GM19193 (cell line): Measurements from ENCODE around the gene MRPL9.

ENCODE experiments used
- POLR2A ChIP-seq: IDR thresholded peaks from 4 replicates; pipeline ENCODE4 v1.6.1; 2011; ENCODE audit not compliant: insufficient read depth, insufficient read length; ENCODE audit errors: extremely low read depth

Gene MRPL9

GRCh38 chr1:151799179-151800022 lies 36.1 kb upstream of the MRPL9 start:
- TF ChIP-seq POLR2A, result no peak

GRCh38 chr1:151798571-151798970 lies 35.3 kb upstream of the MRPL9 start:
- no peak for TF ChIP-seq POLR2A

- no peak for TF ChIP-seq POLR2A
These were observed 27.8 kb upstream of the MRPL9 start for GRCh38 chr1:151790940-151791651.

GRCh38 chr1:151790071-151790939 lies 27.0 kb upstream of the MRPL9 start, which contains the start of gene TDRKH:
TSS of gene TDRKH (minus strand) at chr1:151790500. CDS start at chr1:151783022, 7,478 bp downstream.
- TF ChIP-seq POLR2A, result peak; percentile 35

GRCh38 chr1:151787689-151788088 lies 24.4 kb upstream of the MRPL9 start:
- TF ChIP-seq POLR2A, result no peak

- no peak for TF ChIP-seq POLR2A
These were observed 20.5 kb upstream of the MRPL9 start for GRCh38 chr1:151783796-151784195.

- no peak for TF ChIP-seq POLR2A
These were observed 19.4 kb upstream of the MRPL9 start for GRCh38 chr1:151782741-151783140.

- no peak for TF ChIP-seq POLR2A
These were observed 16.6 kb upstream of the MRPL9 start for GRCh38 chr1:151779852-151780251.

GRCh38 chr1:151777317-151777716 lies 14.0 kb upstream of the MRPL9 start:
- TF ChIP-seq POLR2A, result no peak

- TF ChIP-seq POLR2A, result no peak
These were observed 13.4 kb upstream of the MRPL9 start for GRCh38 chr1:151776665-151777062.

GRCh38 chr1:151775894-151776664 lies 12.8 kb upstream of the MRPL9 start:
- no peak for TF ChIP-seq POLR2A

- TF ChIP-seq POLR2A, result no peak
These were observed 11.1 kb upstream of the MRPL9 start for GRCh38 chr1:151774256-151774922.

- TF ChIP-seq POLR2A, result no peak
These were observed 10.4 kb upstream of the MRPL9 start for GRCh38 chr1:151773702-151774101.

GRCh38 chr1:151763990-151764389 lies 694 bp upstream of the MRPL9 start:
- no peak for TF ChIP-seq POLR2A
